HG02884 (cell line): ENCODE measurements around the gene EXOC7.
"Not testable (repeated sequence)": the region's sequence is repeated elsewhere in the genome, so short reads cannot be mapped to it uniquely, and the experiment has no call there.

Source experiments
- ATAC-seq: cut with Tn5 transposase; IDR thresholded peaks from one replicate; pipeline ENCODE4 v1.9.1; 2021; ENCODE audit warnings: mild to moderate bottlenecking, moderate library complexity; ENCODE audit not compliant: unreplicated experiment

The EXOC7 gene

DNA sequence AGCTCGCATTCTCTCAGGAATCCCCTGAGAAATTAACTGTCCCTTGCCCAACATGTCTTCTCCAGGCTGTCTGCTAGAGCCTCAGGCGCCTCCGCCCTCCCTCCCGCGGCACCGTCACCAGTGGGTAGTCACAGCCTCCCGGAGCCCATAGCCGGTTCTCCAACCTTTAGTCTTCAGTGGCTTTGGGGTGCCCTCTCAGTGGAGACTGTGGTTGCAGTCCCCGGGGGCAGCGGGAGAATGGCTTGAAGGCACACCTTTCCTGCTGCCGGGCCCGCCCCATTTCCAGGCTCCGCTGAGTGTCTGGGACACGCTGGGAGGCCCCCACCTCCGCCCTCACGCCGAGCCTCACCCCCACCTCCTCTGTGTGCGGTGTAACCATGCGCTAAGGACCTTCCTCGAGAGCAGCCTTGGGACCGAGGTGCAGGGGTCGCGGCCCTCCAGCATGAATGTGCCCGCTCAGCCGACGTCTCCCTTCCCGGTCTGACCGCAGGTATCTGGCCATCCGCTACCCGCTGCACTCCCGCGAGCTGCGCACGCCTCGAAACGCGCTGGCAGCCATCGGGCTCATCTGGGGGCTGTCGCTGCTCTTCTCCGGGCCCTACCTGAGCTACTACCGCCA lies 27.3 kb downstream of the EXOC7 start:
- no peak for ATAC-seq

DNA sequence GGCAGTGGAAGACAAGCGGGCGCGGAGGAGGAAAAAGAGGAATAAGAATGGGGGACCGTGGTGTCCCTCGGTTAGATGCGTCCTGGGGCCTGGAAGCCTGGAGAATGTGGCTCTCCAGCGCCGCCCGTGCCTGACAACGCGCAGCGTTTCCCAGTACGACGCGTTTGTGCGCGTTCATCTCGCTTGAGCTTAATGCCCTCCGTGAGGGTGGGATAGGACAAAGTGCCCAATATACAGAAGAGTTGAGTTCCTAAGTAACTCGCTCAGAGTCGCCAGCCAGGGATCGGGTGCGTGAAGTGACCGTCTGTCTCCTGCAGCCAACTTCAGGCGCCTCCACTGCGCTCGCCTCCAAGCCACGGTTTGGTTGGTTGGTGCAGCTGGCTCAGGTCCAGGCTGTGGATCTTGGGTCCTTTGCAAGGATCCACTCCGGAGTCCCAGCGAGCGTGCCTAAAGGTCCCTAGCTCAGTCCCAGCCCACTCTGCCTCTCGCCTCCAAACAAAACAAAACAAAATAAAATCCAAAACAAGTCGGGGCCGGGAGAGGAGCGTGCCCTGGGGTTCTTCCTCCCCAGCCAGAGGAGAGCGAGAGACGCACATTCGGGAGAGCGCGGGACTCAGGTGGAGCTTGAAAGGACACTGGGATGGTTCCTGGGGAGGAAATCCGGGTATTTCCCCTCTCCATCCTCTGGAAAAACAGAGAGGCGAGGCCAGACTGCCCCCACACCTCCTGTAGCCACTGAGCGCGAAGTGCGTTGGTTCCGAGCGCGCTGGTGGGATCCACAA lies 28.0 kb downstream of the EXOC7 start:
- no peak for ATAC-seq

- ATAC-seq, result no peak
Measured at GRCh38 chr17:76074390-76075363, 28.9 kb downstream of the EXOC7 start, which contains the start of gene GALR2. TSS of gene GALR2 (plus strand) at chr17:76074781. CDS start at chr17:76074884, 103 bp downstream.

DNA sequence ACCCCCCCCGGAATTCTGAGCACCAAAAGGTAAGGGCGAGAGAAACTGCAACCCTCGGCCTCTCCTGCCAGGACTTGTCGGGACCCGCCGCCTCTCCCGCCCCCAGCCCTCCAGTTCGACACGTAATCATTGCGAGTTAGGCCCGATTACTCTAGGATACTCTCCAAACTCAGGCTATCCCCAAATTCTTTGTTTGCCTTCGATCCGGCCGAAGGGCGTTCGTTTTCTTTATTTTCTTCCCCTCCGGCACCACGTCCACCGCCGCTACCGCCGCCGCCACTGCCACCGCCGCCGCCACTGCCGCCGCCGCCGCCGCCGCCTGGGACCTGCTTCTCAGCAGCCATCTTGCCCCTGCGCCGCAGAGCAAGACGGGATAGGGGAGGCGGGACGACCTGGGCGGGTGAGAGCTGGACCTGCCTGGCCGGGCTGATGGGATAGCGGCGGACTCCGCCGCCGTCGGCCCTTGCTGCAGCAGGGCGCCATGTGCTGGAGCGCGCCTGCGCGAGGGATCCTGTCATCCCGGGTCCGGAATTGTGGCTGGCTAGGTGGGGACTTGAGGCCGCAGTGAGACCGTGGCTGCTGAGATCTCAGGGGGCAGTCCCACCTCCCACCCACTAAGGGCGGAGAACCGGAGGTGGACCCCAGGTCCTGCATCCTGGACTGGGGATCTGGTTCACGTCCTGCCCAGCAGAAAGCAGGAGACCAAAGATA lies 31.3 kb downstream of the EXOC7 start, which contains the start of gene SRP68:
SRP68 (minus strand) TSS at position 370 of the 711 bp plus-strand sequence; CDS start at position 344, 26 bp downstream.
- peak; percentile 78 for ATAC-seq

GRCh38 chr17:76071531-76072147 lies 31.9 kb downstream of the EXOC7 start:
- no peak for ATAC-seq

- ATAC-seq, result no peak
Measured at GRCh38 chr17:76065775-76066174, 37.8 kb downstream of the EXOC7 start.

GRCh38 chr17:76063875-76064546 lies 39.6 kb downstream of the EXOC7 start:
- ATAC-seq, result no peak

- not testable (repeated sequence) for ATAC-seq
Measured at GRCh38 chr17:76058264-76058663, 45.3 kb downstream of the EXOC7 start.

GRCh38 chr17:76056882-76057281 lies 46.7 kb downstream of the EXOC7 start:
- ATAC-seq, result no peak

DNA sequence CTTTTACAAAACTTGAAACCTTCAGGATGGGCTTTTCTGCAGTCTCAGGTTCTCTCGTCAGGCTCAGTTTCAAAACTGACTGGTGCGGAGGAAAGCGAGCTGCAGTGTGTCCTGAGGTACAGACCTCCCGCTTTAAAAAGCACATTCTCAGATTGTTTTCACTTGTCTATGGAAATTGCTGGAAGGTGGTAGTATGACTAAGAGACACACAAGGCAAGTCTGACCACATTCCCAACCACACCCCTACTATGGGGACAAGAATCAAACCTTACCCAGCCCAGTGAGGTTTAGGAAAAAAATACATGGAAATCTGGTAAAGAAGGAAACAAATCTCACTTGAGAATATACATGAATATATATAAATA lies 49.5 kb downstream of the EXOC7 start:
- no peak for ATAC-seq

DNA sequence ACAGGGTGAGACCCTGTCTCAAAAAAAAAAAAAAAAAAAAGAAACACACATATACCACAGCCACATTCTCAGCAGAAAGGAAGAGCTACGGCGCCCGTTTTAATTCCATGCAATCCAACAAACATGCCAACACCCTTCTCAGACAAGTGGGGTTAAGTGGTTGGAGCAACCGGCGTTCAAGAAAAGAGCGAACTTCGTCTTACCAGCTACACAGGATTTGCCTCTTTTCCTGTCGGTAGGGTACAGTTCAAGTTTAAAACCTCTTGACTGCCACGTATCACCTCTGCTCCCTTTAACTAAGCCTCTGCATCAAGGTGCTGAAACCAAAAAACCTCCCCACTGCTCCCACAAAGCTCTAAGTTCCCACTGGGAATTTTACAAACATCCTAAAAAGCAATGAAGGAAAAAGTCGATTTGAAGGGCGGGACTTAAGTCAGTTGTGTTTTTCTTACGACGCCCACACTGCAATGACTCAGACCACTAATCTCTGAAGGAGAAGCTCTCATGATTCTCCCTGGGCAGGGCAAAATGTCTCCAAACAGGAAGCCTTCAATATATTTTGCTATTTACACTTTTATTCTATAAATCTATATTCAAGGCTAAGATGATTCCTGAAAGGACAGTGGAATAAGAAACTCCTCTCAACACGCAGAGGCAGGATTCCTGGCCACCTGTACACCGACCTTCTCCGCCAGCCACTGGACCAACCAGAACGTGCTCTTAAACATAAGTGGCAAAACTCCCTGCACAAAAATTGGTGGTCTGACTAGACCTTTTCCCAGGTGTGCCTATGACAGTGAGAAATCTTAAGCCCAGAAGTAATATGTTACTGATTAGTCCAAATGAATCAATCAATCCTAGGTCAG lies 50.1 kb downstream of the EXOC7 start:
- no peak for ATAC-seq

GRCh38 chr17:76051561-76051960 lies 52.0 kb downstream of the EXOC7 start:
- no peak for ATAC-seq

DNA sequence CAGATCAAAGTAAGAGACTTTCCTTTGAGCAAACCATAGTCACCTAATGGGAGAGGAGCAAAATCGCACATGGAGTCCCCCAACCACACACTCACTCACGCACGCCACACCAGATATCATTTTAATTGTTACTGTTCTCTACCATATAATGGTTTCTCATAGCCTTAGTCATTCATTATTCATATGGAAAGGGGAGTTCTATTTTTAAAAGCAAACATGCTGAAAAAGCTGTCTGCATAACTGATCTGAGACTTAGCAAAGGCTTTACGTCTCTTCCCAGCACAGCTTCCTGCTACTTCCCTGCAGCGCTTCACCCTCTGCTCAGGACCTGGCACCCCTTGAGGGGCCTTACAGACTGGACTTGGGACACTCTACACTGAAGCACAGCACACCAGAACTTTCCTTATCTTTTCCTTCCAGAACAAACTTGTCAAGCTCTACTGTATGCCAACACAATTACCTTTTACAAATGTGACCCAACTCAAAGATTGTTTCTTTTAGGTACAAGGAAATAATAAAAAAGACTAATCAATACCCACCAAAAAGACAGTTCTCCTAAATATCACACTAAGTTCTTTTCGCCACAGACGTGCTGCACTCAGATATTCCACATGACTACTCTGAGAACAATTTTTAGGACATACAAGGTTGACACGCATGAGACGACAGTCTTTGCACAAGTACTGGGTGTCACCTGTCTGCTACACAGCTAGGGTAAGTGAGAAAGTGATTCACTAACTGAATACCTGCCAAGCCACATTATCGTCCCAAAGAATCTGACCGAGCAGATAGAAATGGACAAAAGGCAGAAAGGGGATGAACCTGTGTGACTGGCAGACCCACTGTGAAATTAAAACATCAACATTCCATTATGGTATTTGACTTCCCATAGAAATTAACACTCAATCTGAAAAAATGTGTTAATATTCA lies 52.8 kb downstream of the EXOC7 start:
- no peak for ATAC-seq

- ATAC-seq, result no peak
Measured at GRCh38 chr17:76049836-76050537, 53.6 kb downstream of the EXOC7 start.

DNA sequence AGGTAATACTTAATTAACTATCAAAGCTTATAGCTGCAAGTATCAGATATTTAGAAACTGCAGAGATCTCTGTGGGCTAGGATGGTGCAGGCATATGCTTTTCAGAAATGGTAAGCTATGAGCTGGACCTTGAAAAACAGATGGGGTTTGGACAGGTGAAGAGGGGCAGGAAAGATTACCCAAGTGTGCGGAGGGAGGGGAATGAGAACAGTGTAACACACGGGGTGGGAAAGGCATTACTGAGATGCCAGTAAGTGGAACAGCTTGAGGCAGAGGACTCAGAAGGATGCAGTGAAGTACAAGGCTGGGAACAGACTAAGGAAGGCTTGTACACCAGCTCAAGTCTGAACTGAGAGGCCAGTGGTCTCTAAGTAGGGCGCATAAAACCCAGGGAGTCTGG lies 54.3 kb downstream of the EXOC7 start:
- ATAC-seq, result no peak

DNA sequence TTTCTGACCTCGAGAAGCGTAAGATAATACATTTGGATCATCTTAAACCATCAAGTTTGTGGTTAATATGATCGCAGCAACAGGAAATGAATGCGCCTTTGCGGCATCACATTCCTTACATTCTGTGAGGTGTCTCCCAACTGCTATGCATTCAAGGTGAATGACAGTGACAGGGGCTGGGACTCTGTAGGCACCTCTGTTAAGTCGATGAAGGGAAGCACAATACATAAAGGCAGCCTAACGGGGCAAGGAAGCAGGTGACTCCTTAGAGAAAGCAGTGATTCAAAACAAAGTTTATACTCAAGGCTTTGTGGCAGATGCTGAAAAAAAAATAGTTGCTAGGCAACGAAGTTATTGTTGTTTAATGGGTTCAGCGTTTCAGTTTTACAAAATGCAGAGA lies 54.9 kb downstream of the EXOC7 start:
- ATAC-seq, result no peak

GRCh38 chr17:76048025-76048605 lies 55.5 kb downstream of the EXOC7 start:
- no peak for ATAC-seq
